ENCODE measurements around the gene ATPAF1.

DNA sequence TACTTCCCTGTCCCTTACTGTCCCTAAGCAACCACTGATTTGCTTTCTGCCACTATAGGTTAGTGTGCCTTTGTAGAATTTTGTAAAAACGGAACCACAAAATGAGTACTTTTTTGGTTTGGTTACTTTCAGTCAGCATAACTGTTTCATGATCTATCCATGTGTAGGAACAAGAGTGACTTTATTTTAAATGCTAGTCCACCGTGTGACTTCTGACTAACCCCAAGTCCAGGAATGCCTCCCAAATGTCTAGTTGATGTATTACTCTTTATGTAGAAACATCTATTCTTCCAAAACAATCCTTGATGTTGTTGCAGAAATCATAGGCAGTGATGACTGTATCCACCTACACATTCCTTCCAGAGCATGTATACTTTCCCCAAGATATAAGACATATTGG lies 21.3 kb downstream of the ATPAF1 start:
- TF ChIP-seq, protein P1, sequence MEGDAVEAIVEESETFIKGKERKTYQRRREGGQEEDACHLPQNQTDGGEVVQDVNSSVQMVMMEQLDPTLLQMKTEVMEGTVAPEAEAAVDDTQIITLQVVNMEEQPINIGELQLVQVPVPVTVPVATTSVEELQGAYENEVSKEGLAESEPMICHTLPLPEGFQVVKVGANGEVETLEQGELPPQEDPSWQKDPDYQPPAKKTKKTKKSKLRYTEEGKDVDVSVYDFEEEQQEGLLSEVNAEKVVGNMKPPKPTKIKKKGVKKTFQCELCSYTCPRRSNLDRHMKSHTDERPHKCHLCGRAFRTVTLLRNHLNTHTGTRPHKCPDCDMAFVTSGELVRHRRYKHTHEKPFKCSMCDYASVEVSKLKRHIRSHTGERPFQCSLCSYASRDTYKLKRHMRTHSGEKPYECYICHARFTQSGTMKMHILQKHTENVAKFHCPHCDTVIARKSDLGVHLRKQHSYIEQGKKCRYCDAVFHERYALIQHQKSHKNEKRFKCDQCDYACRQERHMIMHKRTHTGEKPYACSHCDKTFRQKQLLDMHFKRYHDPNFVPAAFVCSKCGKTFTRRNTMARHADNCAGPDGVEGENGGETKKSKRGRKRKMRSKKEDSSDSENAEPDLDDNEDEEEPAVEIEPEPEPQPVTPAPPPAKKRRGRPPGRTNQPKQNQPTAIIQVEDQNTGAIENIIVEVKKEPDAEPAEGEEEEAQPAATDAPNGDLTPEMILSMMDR (conservative IDR thresholded peaks at IDR 0.05; ENCODE audit: low read length): no peak
- TF ChIP-seq EZH2phosphoT487 (IDR thresholded peaks at IDR 0.05; ENCODE audit: borderline replicate concordance): no peak
